Measurements from ENCODE around the gene TBX5.

TBX5 gene

DNA sequence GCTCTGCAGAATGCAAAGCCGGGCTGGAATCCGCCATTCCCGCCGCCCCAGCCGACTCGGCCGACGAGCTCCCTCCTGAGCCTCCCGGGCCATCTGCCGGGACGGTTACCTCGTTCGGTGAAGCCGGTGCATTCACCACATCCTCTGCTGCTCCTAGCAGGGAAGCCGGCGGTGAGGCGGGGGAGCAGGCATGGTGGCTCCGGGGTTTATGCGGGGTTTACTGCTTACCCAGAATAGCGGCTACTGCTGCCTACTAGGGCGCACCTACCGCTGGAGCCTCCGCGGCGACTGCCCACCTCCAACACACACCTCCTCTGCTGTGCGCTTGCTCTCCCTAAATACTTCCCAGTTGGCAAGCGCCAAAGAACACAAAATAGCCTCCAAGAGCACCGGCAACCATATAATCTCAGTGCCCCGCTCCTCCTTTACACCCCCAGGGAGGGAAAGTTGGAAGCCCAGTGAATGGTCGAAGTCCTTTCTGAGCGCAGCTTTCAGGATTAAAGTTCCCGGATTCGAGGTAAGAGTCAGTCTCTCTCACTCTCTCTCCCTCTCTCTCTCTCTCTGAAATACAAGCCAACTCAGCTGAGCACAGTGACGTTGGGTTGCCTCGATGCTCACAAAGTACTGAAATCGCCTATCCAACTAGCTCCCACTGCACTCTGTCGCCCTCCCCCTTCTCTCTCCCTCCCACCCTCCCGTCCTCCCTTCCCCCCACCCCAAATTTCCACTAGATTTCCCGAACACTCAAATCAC lies at the start of gene TBX5:
Gene TBX5, minus strand, starts transcription at position 626 of the 753 bp plus-strand sequence. CDS start 2,246 bp downstream, outside the sequence.
- DNase-seq (ENCODE audit: low read depth), result no peak

DNA sequence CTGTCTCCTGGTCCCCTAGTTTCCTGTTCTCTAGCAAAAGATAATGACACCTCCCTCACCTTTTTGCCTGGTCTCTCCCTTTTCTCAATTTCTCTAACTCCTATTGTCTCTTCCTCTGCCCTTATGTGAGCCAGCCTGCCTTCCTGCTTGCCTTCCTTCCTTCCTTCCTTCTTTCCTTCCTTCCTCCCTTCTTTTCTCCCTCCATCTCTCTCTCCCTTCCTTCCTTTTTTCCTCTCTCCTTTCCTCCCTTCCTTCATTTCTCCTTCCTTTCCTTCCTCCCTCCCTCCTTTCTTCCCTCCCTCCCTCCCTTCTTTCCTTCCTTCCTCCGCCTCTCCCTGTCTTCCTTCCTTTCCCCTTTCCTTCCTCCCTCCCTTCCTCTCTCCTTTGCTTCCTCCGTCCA lies 45.7 kb upstream of the TBX5 start:
- DNase-seq (ENCODE audit: low read depth), result no peak

DNA sequence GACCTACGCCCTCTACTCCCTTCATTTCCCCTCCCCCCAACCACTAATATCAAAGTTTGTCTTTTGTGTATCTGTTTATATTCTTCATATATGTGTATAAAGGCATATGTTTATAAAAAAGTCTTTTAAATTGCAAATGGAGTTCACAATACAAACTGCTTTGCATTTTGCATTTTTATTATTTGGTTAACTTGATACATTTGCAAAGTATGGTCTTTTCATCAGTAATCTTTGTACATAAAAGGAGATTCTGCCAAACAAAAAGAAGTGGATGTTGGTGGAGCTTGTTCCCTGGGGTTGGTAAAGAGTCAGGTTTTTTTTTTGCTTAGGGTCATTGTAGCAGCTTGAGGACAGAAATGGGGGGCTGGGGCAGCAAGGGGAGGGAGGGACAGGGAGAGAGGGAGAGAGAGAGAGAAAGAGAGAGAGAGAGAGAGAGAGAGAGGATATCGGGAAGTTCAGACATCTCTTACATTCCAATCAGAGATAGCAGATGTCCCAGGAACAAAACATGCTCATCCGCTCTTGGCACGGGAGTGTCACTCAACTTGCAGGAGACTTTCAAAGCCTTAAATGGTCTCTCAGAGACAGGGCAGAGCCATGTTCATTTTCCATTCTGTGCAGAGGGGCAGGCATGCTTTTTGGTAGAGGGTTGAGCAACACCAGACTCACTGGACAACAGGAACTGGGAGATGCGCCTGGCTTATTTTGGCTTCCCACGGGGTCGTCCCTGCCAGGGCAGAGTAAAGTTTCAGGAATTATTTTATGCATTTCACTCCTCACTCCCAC lies 44.8 kb upstream of the TBX5 start:
- DNase-seq (ENCODE audit: low read depth), result no peak

- DNase-seq (ENCODE audit: low read depth), result no peak
These were observed 44.1 kb upstream of the TBX5 start for GRCh38 chr12:114450019-114450418.

DNA sequence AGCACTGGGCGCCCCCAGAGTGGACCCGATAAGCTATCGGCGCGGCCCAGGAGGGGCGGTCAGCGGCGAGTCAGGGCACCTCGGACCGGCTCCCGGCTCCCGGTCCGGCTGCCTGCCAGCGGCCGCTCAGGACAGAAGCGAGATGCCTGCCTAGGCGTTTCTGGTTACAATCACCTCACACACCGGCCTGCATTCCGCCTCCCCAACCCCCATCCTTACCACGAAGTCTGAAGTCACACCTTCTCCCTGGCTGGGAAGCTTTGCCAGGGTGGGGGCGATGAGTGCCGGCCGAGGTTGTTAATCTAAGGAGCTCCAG lies 42.6 kb upstream of the TBX5 start:
- DNase-seq (ENCODE audit: low read depth), result no peak

GRCh38 chr12:114447799-114448617 lies 42.1 kb upstream of the TBX5 start:
- DNase-seq (ENCODE audit: low read depth), result no peak

DNA sequence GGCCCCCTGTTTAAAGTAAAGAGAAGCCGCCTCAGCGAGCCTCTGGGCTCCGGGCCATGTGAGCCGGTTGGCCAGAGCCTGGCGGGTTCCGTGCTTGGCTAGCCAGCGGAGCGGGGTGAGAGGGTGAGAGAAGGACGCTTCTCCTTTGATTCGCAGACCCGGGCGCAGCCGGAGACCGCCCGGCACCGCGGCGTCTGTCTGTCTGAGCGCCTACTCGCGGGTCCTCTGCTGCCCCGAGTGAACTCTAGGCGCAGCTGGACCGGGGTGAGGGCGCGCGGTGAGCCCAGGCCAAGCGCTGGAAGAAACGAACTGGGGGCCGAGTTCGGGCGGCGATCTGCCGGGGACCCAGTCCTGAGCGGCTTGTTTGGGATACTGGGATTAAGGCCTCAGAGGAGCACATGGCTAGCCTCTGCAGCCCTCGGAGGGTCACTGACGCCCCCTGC lies 41.4 kb upstream of the TBX5 start:
- no peak for DNase-seq (ENCODE audit: low read depth)

- DNase-seq (ENCODE audit: low read depth), result no peak
These were observed 39.7 kb upstream of the TBX5 start for GRCh38 chr12:114445401-114446323.

- no peak for DNase-seq (ENCODE audit: low read depth)
These were observed 38.7 kb upstream of the TBX5 start for GRCh38 chr12:114444422-114445279.

DNA sequence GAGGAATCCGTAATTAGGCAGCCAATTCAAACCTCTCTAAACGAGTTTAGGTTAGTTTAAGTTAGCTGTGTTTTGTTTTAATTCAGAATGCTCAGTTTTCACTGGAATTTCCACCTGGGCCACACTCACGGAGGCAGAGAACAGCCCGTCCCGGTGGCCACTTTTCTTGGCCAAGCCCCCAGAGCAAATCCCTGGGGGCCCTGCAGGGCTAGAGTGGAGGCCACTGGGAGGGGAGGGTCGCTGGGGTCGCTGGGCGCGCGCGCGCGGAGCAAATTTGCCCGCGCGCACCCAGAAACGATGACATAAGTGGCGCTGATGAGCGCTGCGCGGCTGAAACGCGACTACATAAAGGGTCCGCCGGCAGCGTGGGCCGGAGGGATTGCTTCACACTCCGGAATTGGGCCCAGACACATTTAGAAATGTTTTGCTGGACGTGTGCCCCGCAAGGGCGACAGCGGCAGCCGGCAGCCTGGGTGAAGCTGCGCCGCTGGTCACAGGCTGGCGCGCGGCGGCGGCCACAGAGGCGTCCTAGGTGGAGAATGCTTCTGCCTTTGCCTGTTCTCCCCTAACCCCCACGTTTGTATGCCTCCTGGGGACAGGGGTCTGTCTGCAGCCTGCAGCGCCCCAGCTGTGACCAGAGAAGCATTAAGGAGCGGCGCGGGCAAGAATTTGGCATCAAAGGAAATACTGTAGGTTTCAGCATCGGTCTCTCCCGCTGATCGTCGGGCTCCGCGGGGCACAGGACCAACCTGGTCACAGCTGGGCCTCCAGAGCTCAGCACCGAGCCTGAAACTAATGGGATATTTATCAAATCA lies 37.9 kb upstream of the TBX5 start:
- no peak for DNase-seq (ENCODE audit: low read depth)

- no peak for DNase-seq (ENCODE audit: low read depth)
These were observed 36.6 kb upstream of the TBX5 start for GRCh38 chr12:114442578-114442977.

DNA sequence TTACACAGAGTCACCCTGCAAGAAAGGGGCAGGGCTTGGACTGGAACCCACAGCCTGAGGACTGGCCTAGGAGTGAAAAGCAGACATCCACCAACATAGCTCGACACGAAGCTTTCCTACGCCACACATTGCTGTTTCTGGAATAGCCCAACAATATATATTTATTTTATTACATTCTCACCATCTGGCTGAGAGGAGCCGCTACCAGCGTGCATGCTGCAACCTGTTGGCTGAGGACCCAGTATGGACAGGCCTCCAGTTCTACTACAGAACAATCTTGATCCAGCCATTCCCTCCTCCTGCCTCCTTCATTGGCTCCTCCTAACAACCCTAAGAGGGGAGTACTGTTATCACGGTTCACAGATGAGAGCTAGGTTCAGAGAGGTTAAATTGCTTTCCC lies 35.6 kb upstream of the TBX5 start:
- DNase-seq (ENCODE audit: low read depth), result no peak

- DNase-seq (ENCODE audit: low read depth), result no peak
These were observed 35.1 kb upstream of the TBX5 start for GRCh38 chr12:114441039-114441383.

DNA sequence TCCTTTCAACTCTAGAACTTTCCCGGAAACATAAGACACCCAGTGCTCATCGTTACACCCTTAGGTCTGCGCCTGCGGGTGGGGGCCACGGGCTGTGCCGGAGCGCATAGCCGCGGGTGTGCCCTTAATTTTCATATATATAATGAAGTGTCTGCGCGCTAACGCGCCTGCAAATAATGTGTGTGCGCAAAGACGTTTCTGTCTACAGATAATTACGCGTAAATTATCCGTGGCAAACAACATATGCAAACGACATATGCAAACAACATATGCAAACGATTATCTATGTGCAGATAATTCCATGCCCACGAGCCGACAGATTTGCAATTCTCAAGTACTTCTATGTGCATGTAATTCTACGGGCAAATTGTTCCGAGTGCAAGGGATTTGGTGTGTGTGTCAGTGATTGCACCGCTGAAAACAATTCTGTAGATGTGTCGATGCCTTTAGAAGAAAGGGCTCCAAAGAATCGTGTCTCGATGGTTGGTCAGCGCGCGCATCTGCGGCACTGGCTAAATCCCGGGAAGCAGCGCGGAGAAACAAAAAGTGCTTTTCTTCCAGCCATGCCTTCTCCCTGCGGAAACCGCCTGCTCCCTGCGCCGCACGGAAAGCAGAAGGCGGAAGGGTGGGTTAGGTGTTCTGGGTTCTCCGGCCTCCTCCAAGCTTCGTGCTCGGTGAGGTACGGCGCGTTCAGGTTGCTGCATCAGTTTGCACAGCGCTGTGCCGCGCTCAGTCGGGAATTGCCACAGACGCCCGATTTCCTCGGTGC lies 34.5 kb upstream of the TBX5 start:
- no peak for DNase-seq (ENCODE audit: low read depth)

DNA sequence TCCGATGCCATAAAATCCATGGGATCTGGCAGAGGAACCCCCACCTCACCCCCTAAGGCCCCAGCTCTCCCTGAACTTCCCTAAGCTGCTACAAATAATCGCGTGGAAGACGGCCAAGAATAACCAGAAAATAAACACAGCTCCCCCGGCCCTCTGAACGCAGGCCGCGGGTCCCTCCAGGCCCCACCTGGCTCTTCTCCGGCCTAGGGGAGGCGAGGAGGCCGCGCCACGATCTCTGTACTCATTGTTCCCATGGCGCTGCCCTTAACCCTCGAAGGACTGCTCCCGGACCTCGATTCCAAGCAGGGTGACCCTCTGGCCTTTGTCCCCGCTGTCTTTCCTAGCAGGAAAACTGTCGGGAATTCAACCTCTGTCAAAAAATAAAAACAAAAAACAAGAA lies 33.9 kb upstream of the TBX5 start:
- DNase-seq (ENCODE audit: low read depth), result no peak

- no peak for DNase-seq (ENCODE audit: low read depth)
These were observed 33.3 kb upstream of the TBX5 start for GRCh38 chr12:114439261-114439683.

DNA sequence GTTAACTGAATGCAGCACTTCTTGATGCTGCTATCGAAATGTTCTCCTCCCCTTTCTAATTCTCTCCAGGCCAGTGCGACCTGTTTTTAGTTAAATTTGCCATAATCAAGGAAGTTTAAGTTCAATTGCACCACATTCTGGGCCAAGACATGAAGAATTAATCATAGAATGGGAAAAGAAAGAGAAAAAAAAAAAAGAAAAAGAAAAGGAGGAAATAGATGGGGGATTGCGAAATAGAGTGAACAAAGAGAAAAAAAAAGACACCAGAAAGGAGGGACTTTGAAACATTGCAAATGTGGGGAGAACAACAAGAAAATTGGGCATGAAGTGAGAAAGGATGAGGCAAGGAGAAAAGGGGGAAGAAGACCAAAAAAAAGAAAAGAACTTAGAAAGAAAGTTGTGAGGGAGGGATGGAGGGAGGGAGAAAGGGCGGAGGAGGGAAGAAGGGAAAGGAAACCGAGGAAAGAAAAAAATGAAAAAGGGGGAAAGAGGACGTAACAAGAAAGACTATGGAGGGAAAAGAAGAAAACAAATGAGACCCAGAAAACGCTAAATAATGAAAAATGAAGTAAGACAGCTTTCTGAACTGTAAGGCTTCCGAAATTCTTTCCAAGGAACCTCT lies 32.8 kb upstream of the TBX5 start:
- DNase-seq (ENCODE audit: low read depth), result no peak

DNA sequence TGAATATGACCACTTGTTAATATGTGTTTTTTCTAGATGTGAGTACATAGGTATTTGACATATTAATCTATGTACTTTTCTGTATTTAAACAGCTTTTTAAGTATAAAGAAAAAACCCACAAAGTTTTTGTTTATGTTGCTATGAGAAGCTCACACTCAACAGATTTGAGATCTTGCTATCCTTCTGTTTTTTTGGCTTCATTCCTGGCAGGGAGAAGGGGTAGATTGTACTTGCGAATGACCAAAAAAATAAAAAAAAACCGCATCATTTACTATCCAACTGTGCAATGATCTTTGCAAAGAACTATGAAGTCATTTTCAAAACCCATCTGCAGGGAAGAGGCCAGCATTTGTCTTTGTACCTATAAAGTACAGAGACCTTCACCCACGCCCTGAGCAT lies 28.4 kb upstream of the TBX5 start:
- no peak for DNase-seq (ENCODE audit: low read depth)

DNA sequence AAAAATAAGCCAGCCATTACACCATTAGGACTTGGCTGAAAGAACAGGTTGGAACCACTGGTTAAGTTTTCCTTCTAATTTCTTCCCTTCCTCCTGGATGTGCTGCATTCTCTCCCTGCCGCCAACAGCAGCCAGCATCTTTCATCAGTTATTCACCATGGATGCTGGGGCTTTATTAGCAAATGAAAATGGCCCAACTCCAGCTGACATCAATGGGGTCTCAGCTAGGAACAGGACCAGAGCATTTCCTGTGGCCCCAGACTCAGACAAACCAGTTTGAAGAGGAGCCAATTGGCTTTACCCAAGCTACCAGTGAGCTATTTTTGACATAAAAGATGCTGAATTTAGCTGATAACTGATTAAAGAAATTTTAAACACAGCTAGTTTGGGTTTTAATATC lies 26.0 kb upstream of the TBX5 start:
- DNase-seq (ENCODE audit: low read depth), result no peak
